B cell (primary cell): ENCODE data around the gene ARIH2. TPM values are rescaled to one million over a fixed set of nuclear protein-coding genes. Genes with fewer than 3 reads are reported as not detected.

ENCODE experiments used
- ATAC-seq: fragments of 200-7000 bp; cut with Tn5 transposase; one replicate; pipeline ENCODE4 v1.10.0; 2021; ENCODE audit warnings: low read depth, mild to moderate bottlenecking, moderate number of reproducible peaks, moderate library complexity
- CTCF ChIA-PET: fragments of 350-600 bp; sonication (Branson Sonifier 250); formaldehyde crosslinking; loops from one replicate; lab custom pipeline; 2021; ENCODE audit warnings: antibody characterized with exemption, inconsistent platforms; lab: Charles Lee
- POLR2A ChIA-PET: fragments of 350-600 bp; sonication (Branson Sonifier 250); formaldehyde crosslinking; loops from one replicate; lab custom pipeline; 2021; ENCODE audit warnings: antibody characterized with exemption; lab: Charles Lee
- DNase-seq: peaks from one replicate; pipeline ENCODE4 v3.0.0; 2013
- H2AFZ ChIP-seq: 2 replicates; pipeline ENCODE4 v1.6.1; 2012; ENCODE audit warnings: mild to moderate bottlenecking, low read depth, low read length; ENCODE audit not compliant: insufficient read depth, poor library complexity, severe bottlenecking
- H3K27ac ChIP-seq, 2 donors: 1 replicate in 1 of 2; 2 replicates in 1 of 2; pipeline ENCODE4 v1.5.1; 2012 to 2013; ENCODE audit warnings: low read length in 2 of 2, mild to moderate bottlenecking in 2 of 2, moderate library complexity in 1 of 2
- H3K27me3 ChIP-seq, 4 experiments: fragments of 200-600 bp in 1 of 4; sonication (generic) in 1 of 4; replicated peaks in 1 of 4; 1 replicate in 2 of 4; 2 replicates in 2 of 4; pipeline versions ENCODE4 v1.6.1 to v1.7.0; 2013 to 2016; ENCODE audit warnings: low read length in 3 of 4, mild to moderate bottlenecking in 2 of 4, mixed read lengths in 1 of 4, moderate library complexity in 1 of 4; ENCODE audit not compliant: insufficient read depth in 4 of 4, control insufficient read depth in 3 of 4; ENCODE audit errors: control extremely low read depth in 1 of 4
- H3K36me3 ChIP-seq, 2 experiments: replicated peaks in 1 of 2; 1 replicate in 1 of 2; 2 replicates in 1 of 2; pipeline versions ENCODE4 v1.6.1 to v1.7.1; 2013; ENCODE audit warnings: low read length in 1 of 2; ENCODE audit not compliant: insufficient read depth in 2 of 2, control insufficient read depth in 1 of 2; ENCODE audit errors: control extremely low read depth in 1 of 2, extremely low read depth in 1 of 2
- H3K4me1 ChIP-seq, 2 donors: fragments of 200-600 bp in 1 of 2; sonication (generic) in 1 of 2; 1 replicate in 1 of 2; 2 replicates in 1 of 2; pipeline versions ENCODE4 v1.5.1 to v1.6.1; 2013 to 2017; ENCODE audit warnings: low read length in 2 of 2; ENCODE audit not compliant: control insufficient read depth in 2 of 2, insufficient read depth in 2 of 2
- H3K4me2 ChIP-seq: replicated peaks from 2 replicates; pipeline ENCODE3; 2012; ENCODE audit warnings: mild to moderate bottlenecking, low read depth, low read length; ENCODE audit not compliant: poor library complexity, severe bottlenecking
- H3K4me3 ChIP-seq, 5 experiments: fragments of 200-600 bp in 1 of 5; sonication (generic) in 1 of 5; 1 replicate in 3 of 5; 2 replicates in 2 of 5; pipeline versions ENCODE4 v1.5.1 to v1.7.0; 2011 to 2016; ENCODE audit warnings: low read length in 4 of 5, mild to moderate bottlenecking in 4 of 5, low read depth in 2 of 5, control low read depth in 1 of 5, moderate library complexity in 1 of 5; ENCODE audit not compliant: insufficient read depth in 1 of 5; ENCODE audit errors: control extremely low read depth in 1 of 5, extremely low read depth in 1 of 5
- H3K79me2 ChIP-seq: fragments of 200-600 bp; sonication (generic); one replicate; pipeline ENCODE4 v1.6.0; 2016; ENCODE audit warnings: low read length; ENCODE audit not compliant: control insufficient read depth, insufficient read depth
- H3K9ac ChIP-seq: fragments of 200-600 bp; sonication (generic); 2 replicates; pipeline ENCODE4 v1.6.1; 2017; ENCODE audit warnings: mild to moderate bottlenecking, low read length, moderate library complexity
- H3K9me3 ChIP-seq, 3 donors: one replicate each; pipeline versions ENCODE4 v1.6.1 to v1.7.1; 2013; ENCODE audit warnings: low read length in 2 of 3; ENCODE audit not compliant: control insufficient read depth in 2 of 3, insufficient read depth in 1 of 3; ENCODE audit errors: control extremely low read depth in 1 of 3
- H4K20me1 ChIP-seq: 2 replicates; pipeline ENCODE4 v1.6.0; 2012; ENCODE audit warnings: mild to moderate bottlenecking, low read length; ENCODE audit not compliant: insufficient read depth, control insufficient read depth, poor library complexity, severe bottlenecking
- H3K27ac Mint-ChIP-seq: one replicate; pipeline ENCODE4 v1.8.0; 2021; ENCODE audit warnings: mixed read lengths
- H3K27me3 Mint-ChIP-seq: one replicate; pipeline ENCODE4 v1.8.0; 2021; ENCODE audit warnings: mixed read lengths
- H3K4me1 Mint-ChIP-seq: one replicate; pipeline ENCODE4 v1.8.0; 2021; ENCODE audit warnings: mixed read lengths
- H3K4me3 Mint-ChIP-seq: one replicate; pipeline ENCODE4 v1.8.0; 2021; ENCODE audit warnings: mixed read lengths
- H3K9me3 Mint-ChIP-seq: one replicate; pipeline ENCODE4 v1.8.0; 2022; ENCODE audit warnings: mixed read lengths; ENCODE audit not compliant: insufficient read depth
- EZH2 ChIP-seq: IDR thresholded peaks from 2 replicates; pipeline ENCODE4 v1.6.1; 2012; ENCODE audit warnings: borderline replicate concordance, low read depth, mild to moderate bottlenecking, moderate library complexity, low read length; ENCODE audit not compliant: insufficient read depth, poor library complexity, severe bottlenecking
- WGBS: methylation state at CpG from one replicate; pipeline ENCODE4 v1.1.5; 2013; ENCODE audit warnings: missing lambda C conversion rate; ENCODE audit not compliant: insufficient coverage; 5-methylcytosine and 5-hydroxymethylcytosine counted together
- intact Hi-C: fragments of 100-400 bp; cut with micrococcal nuclease; formaldehyde crosslinking; loops from one replicate; pipeline ENCODE4 v1.10.0; 2022
- polyA plus RNA-seq: library from polyadenylated mRNA; depleted of rRNA; stranded (reverse); fragments of >200 nt; gene quantifications from 2 replicates; pipeline ENCODE4 v1.2.3, GENCODE V29; 2012
- total RNA-seq, 2 donors: library from RNA; stranded (reverse); fragments of 120-200 nt in 1 of 2; gene quantifications; 1 replicate in 1 of 2; 2 replicates in 1 of 2; pipeline versions ENCODE4 v1.2.3 to v1.2.4, GENCODE V29; 2013 to 2022
- TF ChIP-seq, protein P1 (sequence below): fragments of 200-600 bp; IDR thresholded peaks from one replicate; pipeline ENCODE4 v1.8.0; 2022; ENCODE audit warnings: antibody characterized with exemption, mild to moderate bottlenecking

ARIH2 gene
- total and polyA plus RNA-seq, 2 donors (not counting 1 experiment from before 2014, with no cell fraction given) = 114 to 148 TPM

DNA sequence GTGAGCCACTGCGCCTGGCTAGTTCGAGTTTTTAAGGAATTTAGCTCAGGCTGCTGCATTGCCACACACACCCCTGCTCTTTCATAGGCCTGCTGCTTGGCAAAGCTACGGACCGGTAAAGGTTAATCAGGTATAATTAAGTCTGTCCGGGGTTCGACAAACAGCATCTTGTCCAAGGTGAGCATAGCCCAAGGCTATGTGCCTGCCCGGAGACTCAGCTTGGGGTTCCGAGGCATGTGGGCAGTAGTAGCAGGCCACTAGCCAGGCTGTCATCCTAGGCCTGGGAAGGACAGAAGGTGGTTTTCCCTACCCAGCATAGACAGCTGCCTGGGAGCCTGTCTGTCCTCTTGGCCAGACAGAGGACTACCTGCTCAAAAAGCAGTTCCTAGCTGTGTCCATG is 78.0 kb downstream of the ARIH2 start:
- TF ChIP-seq, protein P1, sequence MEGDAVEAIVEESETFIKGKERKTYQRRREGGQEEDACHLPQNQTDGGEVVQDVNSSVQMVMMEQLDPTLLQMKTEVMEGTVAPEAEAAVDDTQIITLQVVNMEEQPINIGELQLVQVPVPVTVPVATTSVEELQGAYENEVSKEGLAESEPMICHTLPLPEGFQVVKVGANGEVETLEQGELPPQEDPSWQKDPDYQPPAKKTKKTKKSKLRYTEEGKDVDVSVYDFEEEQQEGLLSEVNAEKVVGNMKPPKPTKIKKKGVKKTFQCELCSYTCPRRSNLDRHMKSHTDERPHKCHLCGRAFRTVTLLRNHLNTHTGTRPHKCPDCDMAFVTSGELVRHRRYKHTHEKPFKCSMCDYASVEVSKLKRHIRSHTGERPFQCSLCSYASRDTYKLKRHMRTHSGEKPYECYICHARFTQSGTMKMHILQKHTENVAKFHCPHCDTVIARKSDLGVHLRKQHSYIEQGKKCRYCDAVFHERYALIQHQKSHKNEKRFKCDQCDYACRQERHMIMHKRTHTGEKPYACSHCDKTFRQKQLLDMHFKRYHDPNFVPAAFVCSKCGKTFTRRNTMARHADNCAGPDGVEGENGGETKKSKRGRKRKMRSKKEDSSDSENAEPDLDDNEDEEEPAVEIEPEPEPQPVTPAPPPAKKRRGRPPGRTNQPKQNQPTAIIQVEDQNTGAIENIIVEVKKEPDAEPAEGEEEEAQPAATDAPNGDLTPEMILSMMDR = no peak
- TF ChIP-seq EZH2 = no peak
- intact Hi-C loops = no loop called here

GRCh38 chr3:48997102-48997635 is 78.5 kb downstream of the ARIH2 start:
- TF ChIP-seq, protein P1 = no peak
- TF ChIP-seq EZH2 = no peak
- ChIA-PET POLR2A (interaction anchor here (0.5 to 0.6 kb wide), 2 partner anchors 10 to 93 kb away, joined by 5 read pairs; no protein-coding TSS in a partner anchor), CTCF (no interaction called here)
- H3K27me3 Mint-ChIP-seq = no peaks in the 10 kb centered on the region
- WGBS = 95% methylated on average over 7 of the region's 8 CpGs
- Histone ChIP-seq H3K9me3 (no peaks in the 10 kb centered on the region), H3K4me1 (no peaks in the 10 kb centered on the region), H3K27ac (no peak overlapping the region), H3K4me3 (no peak overlapping the region), H3K4me2 (no peak overlapping the region), H3K36me3 (peaks cover 0 to 8% of the 10 kb centered on the region in 2 experiments), H4K20me1 (no peaks in the 10 kb centered on the region), H3K27me3 (no peaks in the 10 kb centered on the region), H3K79me2 (no peaks in the 10 kb centered on the region), H3K9ac (no peak overlapping the region), H2AFZ (no peak overlapping the region)
- H3K4me3 Mint-ChIP-seq = no peak overlapping the region
- intact Hi-C loops = no loop called here
- peaks cover 2% of the 10 kb centered on the region for H3K4me1 Mint-ChIP-seq
- no peak for ATAC-seq
- no peaks in the 10 kb centered on the region for H3K9me3 Mint-ChIP-seq
- DNase-seq = no peak
- no peak overlapping the region for H3K27ac Mint-ChIP-seq

More for the DNA sequence above, 78.0 kb downstream of the ARIH2 start:
- no peak overlapping the region for H3K4me2 ChIP-seq
- no peak overlapping the region for H3K27ac Mint-ChIP-seq
- H3K27ac ChIP-seq = no peak overlapping the region
- no peak for ATAC-seq
- H3K4me3 Mint-ChIP-seq = no peak overlapping the region
- H3K4me3 ChIP-seq = no peak overlapping the region
- no peaks in the 10 kb centered on the region for H3K27me3 Mint-ChIP-seq
- no peaks in the 10 kb centered on the region for H3K27me3 ChIP-seq
- peaks cover 0 to 8% of the 10 kb centered on the region in 2 experiments for H3K36me3 ChIP-seq
- no peaks in the 10 kb centered on the region for H3K9me3 Mint-ChIP-seq
- H3K4me1 ChIP-seq = peaks cover under 1% of the 10 kb centered on the region in 2 donors
- ChIA-PET POLR2A (interaction anchor here (0.5 kb wide), 1 partner anchor 9 kb away, joined by 5 read pairs; no protein-coding TSS in a partner anchor), CTCF (no interaction called here)
- no peaks in the 10 kb centered on the region for H4K20me1 ChIP-seq
- no peak for DNase-seq
- no peak overlapping the region for H2AFZ ChIP-seq
- WGBS = 97% methylated on average over 8 of the region's 8 CpGs
- H3K4me1 Mint-ChIP-seq = peaks cover 4% of the 10 kb centered on the region
- H3K9me3 ChIP-seq = no peaks in the 10 kb centered on the region
- peaks cover under 1% of the 10 kb centered on the region for H3K79me2 ChIP-seq
- no peak overlapping the region for H3K9ac ChIP-seq
